HepG2 (cell line): Measurements from ENCODE around the gene ARFGAP2. TPM values are rescaled to one million over a fixed set of nuclear protein-coding genes. Genes with fewer than 3 reads are reported as not detected.

Experiments
- ASH2L ChIP-seq: fragments of 300-600, 200-600 bp; sonication (generic); IDR thresholded peaks from 2 replicates; pipeline ENCODE4 v1.7.0; 2017; ENCODE audit warnings: low read depth, mild to moderate bottlenecking, moderate library complexity, mixed read lengths, low read length; ENCODE audit not compliant: insufficient read length
- HOXA9 ChIP-seq: sonication (generic); formaldehyde crosslinking; IDR thresholded peaks from 2 replicates; pipeline ENCODE4 v1.8.1; 2022; ENCODE audit warnings: missing genetic modification reagents, mild to moderate bottlenecking, moderate library complexity, borderline replicate concordance
- KLF11 ChIP-seq: IDR thresholded peaks from 2 replicates; pipeline ENCODE4 v1.6.1; 2016; ENCODE audit warnings: missing compliant biosample characterization
- MAZ ChIP-seq, 2 experiments: sonication (generic) in 1 of 2; formaldehyde crosslinking in 1 of 2; IDR thresholded peaks; 2 replicates each; pipeline versions ENCODE4 v1.5.0 to v1.6.1; 2012 to 2020; ENCODE audit warnings: low read depth in 2 of 2, mild to moderate bottlenecking in 2 of 2, borderline replicate concordance in 1 of 2, improper control_type of control experiment in 1 of 2, low read length in 1 of 2, missing genetic modification reagents in 1 of 2, moderate library complexity in 1 of 2
- REPIN1 ChIP-seq: sonication (generic); formaldehyde crosslinking; IDR thresholded peaks from 2 replicates; pipeline ENCODE4 v1.8.0; 2022; ENCODE audit warnings: missing genetic modification reagents, low read depth, mild to moderate bottlenecking, borderline replicate concordance
- SP5 ChIP-seq: IDR thresholded peaks from 2 replicates; pipeline ENCODE4 v1.6.1; 2016; ENCODE audit warnings: low read depth, borderline replicate concordance
- TBX2 ChIP-seq: sonication (generic); formaldehyde crosslinking; IDR thresholded peaks from 2 replicates; pipeline ENCODE4 v1.5.0; 2020; ENCODE audit warnings: missing genetic modification reagents, mild to moderate bottlenecking, borderline replicate concordance
- ZBTB7A ChIP-seq: sonication (generic); formaldehyde crosslinking; IDR thresholded peaks from 2 replicates; pipeline ENCODE4 v1.8.0; 2022; ENCODE audit warnings: mild to moderate bottlenecking, missing genetic modification reagents
- ZBTB8A ChIP-seq: sonication (generic); formaldehyde crosslinking; IDR thresholded peaks from 2 replicates; pipeline ENCODE4 v1.4.0; 2020; ENCODE audit warnings: mild to moderate bottlenecking, low read depth, missing genetic modification reagents, borderline replicate concordance
- ZFP36 ChIP-seq: fragments of 150-350 bp; IDR thresholded peaks from 2 replicates; pipeline ENCODE4 v1.6.1; 2018; ENCODE audit warnings: borderline replicate concordance, low read length, low read depth; ENCODE audit not compliant: partially characterized antibody
- ZNF660 ChIP-seq: sonication (generic); formaldehyde crosslinking; IDR thresholded peaks from 2 replicates; pipeline ENCODE4 v1.5.1; 2020; ENCODE audit warnings: mild to moderate bottlenecking, low read depth, missing genetic modification reagents, borderline replicate concordance
- ZNF841 ChIP-seq: sonication (generic); formaldehyde crosslinking; IDR thresholded peaks from 2 replicates; pipeline ENCODE4 v1.8.1; 2023; ENCODE audit warnings: missing genetic modification reagents, borderline replicate concordance
- ZSCAN20 ChIP-seq: sonication (generic); formaldehyde crosslinking; IDR thresholded peaks from 2 replicates; pipeline ENCODE4 v1.4.0; 2020; ENCODE audit warnings: missing genetic modification reagents, mild to moderate bottlenecking, borderline replicate concordance
- polyA plus RNA-seq, 8 experiments: library from polyadenylated mRNA; depleted of rRNA in 3 of 8; stranded (reverse) in 7 of 8; unstranded in 1 of 8; fragments of >200 nt; fragmentation: Illumina TruSeq in 4 of 8; extraction: Trizol in 4 of 8; gene quantifications; 2 replicates each; pipeline versions ENCODE4 v1.2.1 to v1.2.3, GENCODE V29; 2011 to 2016; ENCODE audit warnings: low read depth in 4 of 8, missing spikeins in 1 of 8, mixed read lengths in 1 of 8; ENCODE audit not compliant: insufficient read depth in 1 of 8
- total RNA-seq, 5 experiments: library from RNA; depleted of rRNA; stranded (reverse); fragments of >200 nt; fragmentation: Illumina TruSeq; extraction: Trizol; gene quantifications; 2 replicates each; pipeline ENCODE4 v1.2.3, GENCODE V29; 2016; ENCODE audit warnings: low read depth in 1 of 5
- TF ChIP-seq, protein P1 (sequence below): sonication (generic); formaldehyde crosslinking; IDR thresholded peaks from 2 replicates; pipeline ENCODE4 v1.5.1; 2020; ENCODE audit warnings: missing genetic modification reagents, mild to moderate bottlenecking, borderline replicate concordance
- TF ChIP-seq, protein P2 (sequence below): IDR thresholded peaks from 2 replicates; pipeline ENCODE4 v1.6.1; 2016; ENCODE audit warnings: missing compliant biosample characterization, missing genetic modification reagents, borderline replicate concordance
- TF ChIP-seq, protein P3 (sequence below): sonication (generic); formaldehyde crosslinking; IDR thresholded peaks from 2 replicates; pipeline ENCODE4 v1.4.0; 2020; ENCODE audit warnings: mild to moderate bottlenecking, missing genetic modification reagents, borderline replicate concordance
- TF ChIP-seq, protein P4 (sequence below): sonication (generic); formaldehyde crosslinking; IDR thresholded peaks from 2 replicates; pipeline ENCODE4 v1.8.1; 2023; ENCODE audit warnings: mild to moderate bottlenecking, inconsistent platforms, moderate library complexity, missing genetic modification reagents, borderline replicate concordance
- TF ChIP-seq, protein P5 (sequence below): sonication (generic); formaldehyde crosslinking; IDR thresholded peaks from 2 replicates; pipeline ENCODE4 v1.8.0; 2022; ENCODE audit warnings: mild to moderate bottlenecking, missing genetic modification reagents, moderate library complexity

The ARFGAP2 gene
- total and polyA plus RNA-seq, 2 of the 13 experiments (the other 11 are each of a cell fraction or from before 2014, with no cell fraction given) = 32.3 to 75.3 TPM

GRCh38 chr11:47185305-47186075 is 8.8 kb upstream of the ARFGAP2 start (continued):
- TF ChIP-seq, protein P1, sequence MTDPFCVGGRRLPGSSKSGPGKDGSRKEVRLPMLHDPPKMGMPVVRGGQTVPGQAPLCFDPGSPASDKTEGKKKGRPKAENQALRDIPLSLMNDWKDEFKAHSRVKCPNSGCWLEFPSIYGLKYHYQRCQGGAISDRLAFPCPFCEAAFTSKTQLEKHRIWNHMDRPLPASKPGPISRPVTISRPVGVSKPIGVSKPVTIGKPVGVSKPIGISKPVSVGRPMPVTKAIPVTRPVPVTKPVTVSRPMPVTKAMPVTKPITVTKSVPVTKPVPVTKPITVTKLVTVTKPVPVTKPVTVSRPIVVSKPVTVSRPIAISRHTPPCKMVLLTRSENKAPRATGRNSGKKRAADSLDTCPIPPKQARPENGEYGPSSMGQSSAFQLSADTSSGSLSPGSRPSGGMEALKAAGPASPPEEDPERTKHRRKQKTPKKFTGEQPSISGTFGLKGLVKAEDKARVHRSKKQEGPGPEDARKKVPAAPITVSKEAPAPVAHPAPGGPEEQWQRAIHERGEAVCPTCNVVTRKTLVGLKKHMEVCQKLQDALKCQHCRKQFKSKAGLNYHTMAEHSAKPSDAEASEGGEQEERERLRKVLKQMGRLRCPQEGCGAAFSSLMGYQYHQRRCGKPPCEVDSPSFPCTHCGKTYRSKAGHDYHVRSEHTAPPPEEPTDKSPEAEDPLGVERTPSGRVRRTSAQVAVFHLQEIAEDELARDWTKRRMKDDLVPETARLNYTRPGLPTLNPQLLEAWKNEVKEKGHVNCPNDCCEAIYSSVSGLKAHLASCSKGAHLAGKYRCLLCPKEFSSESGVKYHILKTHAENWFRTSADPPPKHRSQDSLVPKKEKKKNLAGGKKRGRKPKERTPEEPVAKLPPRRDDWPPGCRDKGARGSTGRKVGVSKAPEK (CRISPR knock-in tag) = no peak
- TF ChIP-seq KLF11 (no peak), SP5 (CRISPR knock-in tag) (no peak; the same call in 1 of the 2 replicates), TBX2 (CRISPR knock-in tag) (no peak; the same call in 1 of the 2 replicates), ZBTB7A (CRISPR knock-in tag) (no peak), HOXA9 (no peak), MAZ (IDR thresholded peaks at IDR 0.05; ENCODE audit: borderline replicate concordance, low read depth, low read length) (no peak), MAZ (CRISPR knock-in tag; IDR thresholded peaks at IDR 0.05; ENCODE audit: low read depth) (no peak), ZFP36 (no peak), ASH2L (no peak), ZNF660 (no peak), REPIN1 (CRISPR knock-in tag) (0 out of 2 replicates have a peak, but pooled peaks have one; percentile 33), ZBTB8A (CRISPR knock-in tag) (no peak), ZSCAN20 (CRISPR knock-in tag) (no peak), ZNF841 (CRISPR knock-in tag) (no peak)
- TF ChIP-seq, protein P2, sequence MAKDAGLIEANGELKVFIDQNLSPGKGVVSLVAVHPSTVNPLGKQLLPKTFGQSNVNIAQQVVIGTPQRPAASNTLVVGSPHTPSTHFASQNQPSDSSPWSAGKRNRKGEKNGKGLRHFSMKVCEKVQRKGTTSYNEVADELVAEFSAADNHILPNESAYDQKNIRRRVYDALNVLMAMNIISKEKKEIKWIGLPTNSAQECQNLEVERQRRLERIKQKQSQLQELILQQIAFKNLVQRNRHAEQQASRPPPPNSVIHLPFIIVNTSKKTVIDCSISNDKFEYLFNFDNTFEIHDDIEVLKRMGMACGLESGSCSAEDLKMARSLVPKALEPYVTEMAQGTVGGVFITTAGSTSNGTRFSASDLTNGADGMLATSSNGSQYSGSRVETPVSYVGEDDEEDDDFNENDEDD (CRISPR knock-in tag) = no peak; the same call in none of the 2 replicates
- TF ChIP-seq, protein P3, sequence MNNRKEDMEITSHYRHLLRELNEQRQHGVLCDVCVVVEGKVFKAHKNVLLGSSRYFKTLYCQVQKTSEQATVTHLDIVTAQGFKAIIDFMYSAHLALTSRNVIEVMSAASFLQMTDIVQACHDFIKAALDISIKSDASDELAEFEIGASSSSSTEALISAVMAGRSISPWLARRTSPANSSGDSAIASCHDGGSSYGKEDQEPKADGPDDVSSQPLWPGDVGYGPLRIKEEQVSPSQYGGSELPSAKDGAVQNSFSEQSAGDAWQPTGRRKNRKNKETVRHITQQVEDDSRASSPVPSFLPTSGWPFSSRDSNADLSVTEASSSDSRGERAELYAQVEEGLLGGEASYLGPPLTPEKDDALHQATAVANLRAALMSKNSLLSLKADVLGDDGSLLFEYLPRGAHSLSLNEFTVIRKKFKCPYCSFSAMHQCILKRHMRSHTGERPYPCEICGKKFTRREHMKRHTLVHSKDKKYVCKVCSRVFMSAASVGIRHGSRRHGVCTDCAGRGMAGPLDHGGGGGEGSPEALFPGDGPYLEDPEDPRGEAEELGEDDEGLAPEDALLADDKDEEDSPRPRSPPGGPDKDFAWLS (CRISPR knock-in tag) = no peak; the same call in 1 of the 2 replicates
- TF ChIP-seq, protein P4, sequence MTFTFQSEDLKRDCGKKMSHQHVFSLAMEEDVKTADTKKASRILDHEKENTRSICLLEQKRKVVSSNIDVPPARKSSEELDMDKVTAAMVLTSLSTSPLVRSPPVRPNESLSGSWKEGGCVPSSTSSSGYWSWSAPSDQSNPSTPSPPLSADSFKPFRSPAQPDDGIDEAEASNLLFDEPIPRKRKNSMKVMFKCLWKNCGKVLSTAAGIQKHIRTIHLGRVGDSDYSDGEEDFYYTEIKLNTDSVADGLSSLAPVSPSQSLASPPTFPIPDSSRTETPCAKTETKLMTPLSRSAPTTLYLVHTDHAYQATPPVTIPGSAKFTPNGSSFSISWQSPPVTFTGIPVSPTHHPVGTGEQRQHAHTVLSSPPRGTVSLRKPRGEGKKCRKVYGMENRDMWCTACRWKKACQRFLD = peak; percentile 91; the same call in 1 of the 2 replicates
- TF ChIP-seq, protein P5, sequence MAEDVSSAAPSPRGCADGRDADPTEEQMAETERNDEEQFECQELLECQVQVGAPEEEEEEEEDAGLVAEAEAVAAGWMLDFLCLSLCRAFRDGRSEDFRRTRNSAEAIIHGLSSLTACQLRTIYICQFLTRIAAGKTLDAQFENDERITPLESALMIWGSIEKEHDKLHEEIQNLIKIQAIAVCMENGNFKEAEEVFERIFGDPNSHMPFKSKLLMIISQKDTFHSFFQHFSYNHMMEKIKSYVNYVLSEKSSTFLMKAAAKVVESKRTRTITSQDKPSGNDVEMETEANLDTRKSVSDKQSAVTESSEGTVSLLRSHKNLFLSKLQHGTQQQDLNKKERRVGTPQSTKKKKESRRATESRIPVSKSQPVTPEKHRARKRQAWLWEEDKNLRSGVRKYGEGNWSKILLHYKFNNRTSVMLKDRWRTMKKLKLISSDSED (CRISPR knock-in tag) = no peak
